Smooth muscle cell of the pulmonary artery (primary cell): ENCODE data around the gene KCTD4. TPM values are rescaled to one million over a fixed set of nuclear protein-coding genes. Genes with fewer than 3 reads are reported as not detected.

Source experiments
- total RNA-seq: library from RNA; depleted of rRNA; stranded (reverse); fragments of >200 nt; gene quantifications from 2 replicates; pipeline ENCODE4 v1.2.3, GENCODE V29; 2014

Gene KCTD4
- 0.20 and 0.66 TPM in 2 replicates for total RNA-seq

GRCh38 chr13:45200701-45201232 lies at the start of gene KCTD4:
Gene KCTD4 (minus strand): TSS chr13:45201045. CDS start chr13:45194567, 6,478 bp downstream.

Other genes starting within 250 kb of the KCTD4 start
- gene NUFIP1, start 211.6 kb downstream of the KCTD4 start, total RNA-seq: 3.4 and 3.5 TPM in 2 replicates
- 20.8 and 23.0 TPM in 2 replicates for gene GPALPP1, start 211.5 kb downstream of the KCTD4 start, total RNA-seq
- gene GTF2F2, start 80.5 kb downstream of the KCTD4 start, total RNA-seq: 12.4 and 15.1 TPM in 2 replicates
- 2,376 and 3,595 TPM in 2 replicates for gene TPT1, start 140.1 kb upstream of the KCTD4 start, total RNA-seq
- gene SLC25A30, start 217.3 kb upstream of the KCTD4 start, total RNA-seq: 24.2 and 27.4 TPM in 2 replicates